ENCODE data around the gene FBLN7.

FBLN7 gene

GRCh38 chr2:112174383-112174782 is 36.2 kb downstream of the FBLN7 start:
- DNase-seq (ENCODE audit: low spot score in 2 of 2) (no peak), ATAC-seq (ENCODE audit: low read depth) (no peak)
- no peak overlapping the region for H3K4me3 Mint-ChIP-seq
- H3K9me3 Mint-ChIP-seq, result no peaks in the 10 kb centered on the region
- H3K27me3 Mint-ChIP-seq, result peaks cover 8% of the 10 kb centered on the region
- H3K4me1 Mint-ChIP-seq, result no peaks in the 10 kb centered on the region
- H3K36me3 Mint-ChIP-seq, result peaks cover 2% of the 10 kb centered on the region
- no peak overlapping the region for H3K27ac Mint-ChIP-seq

- Mint-ChIP-seq H3K4me1 (no peaks in the 10 kb centered on the region), H3K27me3 (peaks cover 11% of the 10 kb centered on the region), H3K4me3 (no peak overlapping the region), H3K9me3 (no peaks in the 10 kb centered on the region), H3K36me3 (peaks cover 2% of the 10 kb centered on the region), H3K27ac (no peak overlapping the region)
- DNase-seq (ENCODE audit: low spot score in 2 of 2), result no peak
- no peak for ATAC-seq (ENCODE audit: low read depth)
These were observed 37.1 kb downstream of the FBLN7 start for GRCh38 chr2:112175333-112175732.

GRCh38 chr2:112175958-112176573 is 37.9 kb downstream of the FBLN7 start:
- ATAC-seq (ENCODE audit: low read depth) (no peak), DNase-seq (ENCODE audit: low spot score in 2 of 2) (no peak)
- no peak overlapping the region for H3K27ac Mint-ChIP-seq
- H3K4me3 Mint-ChIP-seq, result no peak overlapping the region
- H3K9me3 Mint-ChIP-seq, result no peaks in the 10 kb centered on the region
- H3K4me1 Mint-ChIP-seq, result no peaks in the 10 kb centered on the region
- peaks cover 14% of the 10 kb centered on the region for H3K27me3 Mint-ChIP-seq
- peaks cover 2% of the 10 kb centered on the region for H3K36me3 Mint-ChIP-seq

- H3K4me3 Mint-ChIP-seq, result no peak overlapping the region
- H3K36me3 Mint-ChIP-seq, result peaks cover 2% of the 10 kb centered on the region
- DNase-seq (ENCODE audit: low spot score in 2 of 2) (no peak), ATAC-seq (ENCODE audit: low read depth) (peak; percentile 81)
- H3K4me1 Mint-ChIP-seq, result no peaks in the 10 kb centered on the region
- no peak overlapping the region for H3K27ac Mint-ChIP-seq
- peaks cover 14% of the 10 kb centered on the region for H3K27me3 Mint-ChIP-seq
- H3K9me3 Mint-ChIP-seq, result no peaks in the 10 kb centered on the region
These were observed 43.5 kb downstream of the FBLN7 start for GRCh38 chr2:112181571-112182290.

GRCh38 chr2:112182581-112183034 is 44.4 kb downstream of the FBLN7 start:
- Mint-ChIP-seq H3K9me3 (no peaks in the 10 kb centered on the region), H3K27ac (no peak overlapping the region), H3K4me1 (peaks cover 3% of the 10 kb centered on the region), H3K36me3 (peaks cover 2% of the 10 kb centered on the region), H3K4me3 (no peak overlapping the region), H3K27me3 (peaks cover 10% of the 10 kb centered on the region)
- ATAC-seq (ENCODE audit: low read depth) (peak; percentile 67), DNase-seq (ENCODE audit: low spot score in 2 of 2) (no peak)

- no peaks in the 10 kb centered on the region for H3K9me3 Mint-ChIP-seq
- no peaks in the 10 kb centered on the region for H3K36me3 Mint-ChIP-seq
- no peak overlapping the region for H3K4me3 Mint-ChIP-seq
- DNase-seq (ENCODE audit: low spot score in 2 of 2) (no peak), ATAC-seq (ENCODE audit: low read depth) (no peak)
- peaks cover 12% of the 10 kb centered on the region for H3K4me1 Mint-ChIP-seq
- peaks cover 8% of the 10 kb centered on the region for H3K27me3 Mint-ChIP-seq
- H3K27ac Mint-ChIP-seq, result no peak overlapping the region
These were observed 45.3 kb downstream of the FBLN7 start for GRCh38 chr2:112183327-112184025.

- DNase-seq (ENCODE audit: low spot score in 2 of 2), result no peak
- Mint-ChIP-seq H3K27me3 (peaks cover 8% of the 10 kb centered on the region), H3K4me3 (no peak overlapping the region), H3K27ac (no peak overlapping the region), H3K36me3 (no peaks in the 10 kb centered on the region), H3K9me3 (no peaks in the 10 kb centered on the region), H3K4me1 (peaks cover 17% of the 10 kb centered on the region)
- ATAC-seq (ENCODE audit: low read depth), result no peak
These were observed 45.9 kb downstream of the FBLN7 start for GRCh38 chr2:112184121-112184520.

GRCh38 chr2:112185131-112185530 is 46.9 kb downstream of the FBLN7 start:
- Mint-ChIP-seq H3K36me3 (no peaks in the 10 kb centered on the region), H3K27ac (no peak overlapping the region), H3K27me3 (peaks cover 2% of the 10 kb centered on the region), H3K9me3 (no peaks in the 10 kb centered on the region), H3K4me3 (no peak overlapping the region), H3K4me1 (peaks cover 17% of the 10 kb centered on the region)
- DNase-seq (ENCODE audit: low spot score in 2 of 2) (no peak), ATAC-seq (ENCODE audit: low read depth) (no peak)

GRCh38 chr2:112187046-112187715 is 49.0 kb downstream of the FBLN7 start:
- DNase-seq (ENCODE audit: low spot score in 2 of 2) (no peak), ATAC-seq (ENCODE audit: low read depth) (no peak)
- Mint-ChIP-seq H3K27me3 (no peaks in the 10 kb centered on the region), H3K9me3 (no peaks in the 10 kb centered on the region), H3K4me1 (peaks cover 17% of the 10 kb centered on the region), H3K36me3 (no peaks in the 10 kb centered on the region), H3K27ac (peak overlapping the region; percentile 89), H3K4me3 (no peak overlapping the region)

GRCh38 chr2:112187805-112188596 is 49.8 kb downstream of the FBLN7 start:
- no peak for DNase-seq (ENCODE audit: low spot score in 2 of 2)

GRCh38 chr2:112189001-112189556 is 50.9 kb downstream of the FBLN7 start:
- no peak for ATAC-seq (ENCODE audit: low read depth)
- Mint-ChIP-seq H3K4me1 (peaks cover 17% of the 10 kb centered on the region), H3K27ac (peak overlapping the region; percentile 89), H3K4me3 (no peak overlapping the region), H3K27me3 (no peaks in the 10 kb centered on the region), H3K36me3 (no peaks in the 10 kb centered on the region), H3K9me3 (no peaks in the 10 kb centered on the region)
- DNase-seq (ENCODE audit: low spot score in 2 of 2), result no peak

More at GRCh38 chr2:112187805-112188596, 49.8 kb downstream of the FBLN7 start:
- H3K4me3 Mint-ChIP-seq, result peak overlapping the region; percentile 62
- no peaks in the 10 kb centered on the region for H3K9me3 Mint-ChIP-seq
- no peaks in the 10 kb centered on the region for H3K36me3 Mint-ChIP-seq
- ATAC-seq (ENCODE audit: low read depth), result peak; percentile 78
- peaks cover 17% of the 10 kb centered on the region for H3K4me1 Mint-ChIP-seq
- no peaks in the 10 kb centered on the region for H3K27me3 Mint-ChIP-seq
- H3K27ac Mint-ChIP-seq, result peak overlapping the region; percentile 89

GRCh38 chr2:112194028-112194427 is 55.8 kb downstream of the FBLN7 start:
- Mint-ChIP-seq H3K27me3 (no peaks in the 10 kb centered on the region), H3K9me3 (no peaks in the 10 kb centered on the region), H3K4me3 (no peak overlapping the region), H3K4me1 (no peaks in the 10 kb centered on the region), H3K27ac (no peak overlapping the region), H3K36me3 (no peaks in the 10 kb centered on the region)
- no peak for DNase-seq (ENCODE audit: low spot score in 2 of 2)
- no peak for ATAC-seq (ENCODE audit: low read depth)

GRCh38 chr2:112194482-112194881 is 56.3 kb downstream of the FBLN7 start:
- peaks cover 1% of the 10 kb centered on the region for H3K36me3 Mint-ChIP-seq
- peaks cover 1% of the 10 kb centered on the region for H3K27me3 Mint-ChIP-seq
- ATAC-seq (ENCODE audit: low read depth), result no peak
- peaks cover 2% of the 10 kb centered on the region for H3K4me1 Mint-ChIP-seq
- no peak for DNase-seq (ENCODE audit: low spot score in 2 of 2)
- no peak overlapping the region for H3K4me3 Mint-ChIP-seq
- H3K9me3 Mint-ChIP-seq, result peaks cover 2% of the 10 kb centered on the region
- no peak overlapping the region for H3K27ac Mint-ChIP-seq
